T1000 (cell line): ENCODE measurements around the gene VSTM2L.

Experiments
- DNase-seq: peaks from one replicate; lab custom pipeline; 2025; ENCODE audit warnings: mixed read lengths; lab: John Stamatoyannopoulos, UW

Gene VSTM2L

DNA sequence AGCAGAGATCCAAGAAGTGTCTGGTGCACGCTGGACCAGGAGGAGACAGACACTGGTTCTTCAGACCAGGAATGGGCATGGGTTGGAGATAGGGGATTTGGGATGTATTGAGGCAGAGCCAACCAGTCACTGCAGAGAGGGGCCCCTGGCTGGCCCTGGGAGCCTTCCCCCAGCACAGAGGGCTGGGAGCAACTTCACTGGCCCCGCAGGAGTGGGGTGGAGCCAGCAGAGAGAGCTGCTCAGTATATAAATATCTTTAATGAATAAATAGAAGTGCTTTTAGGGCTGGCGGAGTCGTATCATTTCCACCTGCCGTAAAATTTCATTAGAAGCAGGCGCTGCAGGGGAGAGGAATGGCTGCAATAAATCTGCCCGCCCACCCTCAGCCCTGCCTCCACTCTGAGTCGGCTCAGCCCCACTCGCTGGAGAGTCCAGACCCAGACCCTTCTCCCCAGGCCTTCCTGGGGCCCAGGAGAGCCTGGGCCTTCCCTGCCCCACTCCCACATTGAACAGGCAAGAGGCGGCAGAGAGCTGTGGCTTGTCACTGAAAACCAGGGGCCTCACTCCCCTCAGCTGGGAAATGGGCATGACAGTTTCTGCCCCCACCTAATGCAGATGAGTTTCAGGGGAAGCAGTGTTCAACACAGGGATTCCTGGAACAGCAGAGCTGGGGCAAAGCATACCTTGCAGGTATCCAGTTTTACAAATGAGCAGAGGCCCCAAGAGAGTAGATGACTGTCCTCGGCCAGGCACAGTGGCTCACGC, 23.9 kb upstream of the VSTM2L start:
- DNase-seq = no peak

DNA sequence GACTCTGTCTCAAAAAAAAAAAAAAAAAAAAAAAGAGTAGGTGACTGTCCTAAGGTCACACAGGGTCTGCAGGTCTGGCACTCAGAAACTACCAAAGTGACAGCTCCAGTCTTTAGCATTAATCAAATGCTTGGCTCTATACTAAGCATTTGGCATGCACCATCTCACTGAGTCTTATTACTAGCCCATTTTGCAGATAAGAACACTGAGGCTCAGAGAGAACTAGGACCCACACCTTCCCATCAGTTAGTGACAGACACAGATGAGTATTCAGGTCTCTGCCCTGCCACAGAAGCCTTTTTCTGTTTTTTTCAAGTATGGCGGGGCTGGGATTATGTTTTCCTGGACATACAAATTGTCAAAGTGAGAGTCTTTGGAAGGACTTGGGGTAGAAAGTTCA, 23.1 kb upstream of the VSTM2L start:
- DNase-seq = no peak

DNA sequence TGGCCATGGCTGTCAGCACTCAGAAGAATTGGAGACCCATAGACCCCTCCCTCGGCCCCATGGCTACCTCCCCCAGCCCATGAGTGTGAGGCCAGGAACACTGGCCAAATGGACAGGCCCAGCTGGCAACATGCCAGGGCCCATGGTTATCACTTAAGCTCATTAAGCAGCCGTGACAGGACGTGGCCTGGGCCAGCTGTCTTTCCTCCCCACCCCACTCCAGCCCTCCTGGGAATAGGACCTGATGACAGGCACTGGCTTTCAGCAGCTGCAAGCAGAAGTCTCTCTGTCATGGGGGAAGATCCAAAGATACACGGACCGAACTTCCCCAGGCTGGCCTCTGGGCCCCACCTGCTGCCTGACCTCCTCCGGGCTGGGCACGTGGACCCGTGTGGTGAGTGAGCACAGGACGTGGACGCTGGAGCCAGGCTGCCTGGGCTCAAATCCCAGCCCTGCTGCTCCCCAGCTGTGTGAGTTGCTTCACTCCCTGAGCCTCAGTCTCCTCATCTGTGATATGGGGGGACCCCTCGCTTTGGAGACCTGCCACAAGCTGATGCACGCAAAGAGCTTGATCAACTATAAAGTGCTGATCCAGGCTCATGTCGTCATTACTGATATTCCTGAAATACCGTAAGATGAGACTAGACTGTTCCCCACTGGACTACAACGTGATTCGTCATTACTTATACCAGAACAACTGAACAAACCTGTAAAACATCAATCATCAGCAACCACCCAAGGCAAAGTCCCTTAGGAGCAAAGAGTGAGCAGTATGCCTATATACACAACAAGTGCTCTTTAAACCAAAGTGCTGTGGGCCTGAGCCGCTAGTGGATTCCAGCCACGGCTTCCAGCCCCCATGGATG, 22.0 kb upstream of the VSTM2L start:
- DNase-seq = no peak

DNA sequence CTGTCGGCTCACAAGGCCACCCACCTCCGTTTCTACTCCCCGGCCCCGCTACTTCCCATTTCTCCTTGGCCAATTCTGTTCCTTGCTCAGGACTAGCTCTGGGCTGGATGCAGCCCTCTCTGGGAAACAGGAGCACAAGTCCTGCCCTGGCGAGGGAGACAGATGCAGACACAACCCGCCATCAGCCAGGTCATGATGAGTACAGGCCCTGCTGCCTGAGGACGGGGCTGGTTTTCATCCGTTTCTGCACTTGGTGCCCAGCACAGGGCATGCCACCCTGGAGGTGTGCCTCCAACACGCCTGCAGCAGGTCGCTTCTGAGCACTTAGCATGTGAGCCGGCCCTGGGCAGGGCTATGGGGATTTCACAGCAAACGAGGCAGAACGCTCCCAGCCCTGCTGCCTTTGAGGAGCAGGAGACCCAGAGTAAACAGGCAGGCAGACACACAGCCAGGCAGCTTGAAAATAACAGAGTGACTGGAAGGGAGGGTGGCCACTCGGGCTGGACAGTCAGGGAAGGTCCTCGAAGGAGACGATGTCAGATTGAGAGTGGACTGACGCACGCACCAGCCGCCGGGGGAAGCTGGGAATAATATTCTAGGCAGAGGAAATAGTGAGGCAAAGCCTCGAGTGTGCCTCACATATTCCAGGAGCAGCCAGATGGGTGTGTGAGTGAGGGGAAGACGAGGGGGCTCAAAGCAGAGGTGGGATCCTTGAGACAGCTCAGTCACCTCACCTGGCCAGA, 21.2 kb upstream of the VSTM2L start:
- DNase-seq = no peak

DNA sequence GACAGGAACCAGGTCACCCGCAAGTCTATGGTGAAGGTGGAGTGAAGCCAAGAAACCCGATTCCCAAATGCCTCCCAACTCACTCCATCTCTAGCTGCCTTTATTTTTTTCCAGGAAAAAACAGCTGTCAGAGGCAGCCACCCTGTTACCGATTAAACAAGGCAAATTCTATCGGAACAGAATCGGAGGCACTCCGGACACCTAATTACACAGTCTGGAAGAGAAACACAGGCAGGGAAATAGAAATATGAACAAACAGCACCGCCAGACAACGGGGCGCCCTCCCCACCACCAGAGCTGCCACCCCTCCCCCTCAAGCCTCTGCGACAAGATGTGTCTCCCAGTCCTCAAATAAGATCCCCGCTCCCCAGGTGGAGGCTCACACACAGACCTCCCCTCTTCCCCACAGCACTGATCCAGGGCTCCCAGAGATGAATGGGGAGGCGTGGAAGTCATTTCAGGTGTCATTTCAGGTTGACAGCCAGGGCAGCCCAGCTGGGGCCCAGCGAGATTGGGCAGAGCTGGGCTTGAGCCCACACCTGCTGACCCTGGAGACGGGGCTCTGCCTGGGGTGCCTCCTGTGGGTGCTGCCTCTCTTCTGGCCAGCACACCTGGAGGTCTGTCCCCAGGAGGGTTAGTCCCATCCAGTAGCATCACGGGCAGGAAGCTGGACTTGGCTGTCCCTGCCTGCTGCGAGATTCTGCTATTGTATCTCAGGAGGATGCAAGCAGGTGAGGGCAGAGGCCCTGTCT, 19.8 kb upstream of the VSTM2L start:
- DNase-seq = no peak

DNA sequence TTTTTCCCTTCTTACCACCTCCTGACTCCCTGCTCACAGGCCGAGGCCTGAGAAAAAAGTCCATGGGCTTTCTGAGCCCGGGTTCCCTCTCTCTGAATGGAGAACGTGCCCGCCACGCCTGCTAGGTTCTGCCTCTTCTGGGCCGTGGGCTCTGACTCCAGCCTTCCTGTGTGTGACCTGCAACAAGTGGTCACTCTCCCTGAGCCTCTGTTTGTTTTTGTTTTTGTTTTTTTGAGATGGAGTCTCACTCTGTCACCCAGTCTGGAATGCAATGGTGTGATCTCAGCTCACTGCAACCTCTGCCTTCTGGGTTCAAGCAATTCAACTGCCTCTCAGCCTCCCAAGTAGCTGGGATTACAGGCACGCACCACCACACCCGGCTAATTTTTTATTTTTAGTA, 17.9 kb upstream of the VSTM2L start:
- no peak for DNase-seq

DNA sequence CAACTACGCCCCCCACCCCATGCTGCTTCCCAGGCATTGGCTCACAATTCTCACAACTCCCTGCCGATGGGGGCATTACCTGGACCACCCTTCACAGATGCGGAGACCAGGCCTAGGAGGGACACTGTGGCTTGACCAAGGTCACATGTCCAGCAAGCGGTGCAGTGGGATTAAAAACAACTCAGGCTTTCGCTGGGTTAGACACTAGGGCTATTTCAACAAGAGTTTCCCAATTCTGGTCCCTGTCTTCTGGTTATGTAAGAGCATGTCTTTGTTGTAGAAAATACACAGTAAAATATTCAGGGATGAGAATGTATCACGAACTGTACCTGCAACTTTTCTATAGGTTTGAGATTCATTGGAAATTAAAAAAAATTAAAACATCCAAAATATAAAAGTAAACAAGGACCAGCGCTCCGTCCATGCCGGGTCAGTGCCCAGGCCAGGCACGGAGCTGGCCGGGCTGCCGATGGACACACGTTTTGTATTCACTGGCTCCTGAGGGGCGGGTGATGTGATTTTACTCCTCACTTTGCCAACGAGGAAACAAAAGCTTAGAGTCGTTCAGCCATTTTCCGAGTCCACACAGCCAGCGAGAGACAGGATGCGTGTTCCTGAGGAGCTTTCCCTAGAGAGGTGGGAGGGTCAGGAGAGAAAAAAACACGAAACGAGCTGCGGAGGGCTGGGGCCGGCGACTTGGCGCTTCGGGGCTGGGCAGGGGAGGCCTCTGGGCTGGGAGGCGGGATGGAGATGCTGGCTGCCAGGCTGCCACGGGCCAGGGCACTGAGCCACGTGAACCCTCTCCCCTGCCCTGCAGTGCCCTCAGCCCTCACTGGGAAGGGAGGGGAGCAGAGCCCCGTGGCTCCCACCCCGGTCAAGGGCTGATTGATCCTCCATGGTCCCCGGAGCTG, 17.1 kb upstream of the VSTM2L start:
- DNase-seq = no peak

DNA sequence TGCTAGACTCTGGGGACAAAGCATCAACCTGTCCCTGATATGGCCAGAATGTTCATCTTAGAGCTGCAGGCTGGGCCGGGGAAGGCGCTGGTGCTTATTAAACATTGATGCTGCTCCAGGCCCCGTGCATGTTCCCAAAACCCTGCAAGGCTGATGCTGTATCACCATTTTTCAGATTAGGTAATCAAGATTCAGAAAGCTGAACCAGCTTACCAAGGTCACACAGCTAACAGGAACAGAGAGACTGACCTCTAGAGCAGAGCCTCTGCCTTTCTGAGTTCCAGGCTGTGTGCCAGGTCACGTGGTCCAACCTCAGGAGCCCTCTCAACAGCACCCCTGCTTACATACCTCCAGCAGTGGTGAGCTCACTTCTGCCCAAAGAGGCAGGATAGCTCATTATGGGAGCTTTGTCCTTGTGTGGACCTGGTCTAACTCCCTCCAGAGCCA, 16.1 kb upstream of the VSTM2L start:
- DNase-seq = no peak

DNA sequence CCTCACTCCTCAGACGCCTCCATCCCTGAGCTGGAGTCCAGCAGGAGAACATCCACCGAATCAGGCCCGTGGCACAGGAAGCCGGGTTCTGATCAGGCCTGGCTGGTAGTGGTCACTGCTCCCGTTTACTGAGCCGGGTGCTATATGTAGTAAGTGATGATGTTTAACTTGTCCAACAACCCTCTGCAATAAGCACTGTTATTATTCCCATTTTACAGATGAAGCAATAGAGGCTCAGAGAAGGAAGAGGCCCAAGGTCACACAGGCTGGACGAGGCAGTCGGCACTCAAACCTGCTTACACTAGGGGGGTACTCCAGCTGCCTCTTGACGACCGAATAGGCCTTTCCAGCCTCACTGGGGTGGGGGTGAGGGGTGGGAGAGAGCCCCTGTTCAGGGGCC, 14.3 kb upstream of the VSTM2L start:
- DNase-seq = no peak

DNA sequence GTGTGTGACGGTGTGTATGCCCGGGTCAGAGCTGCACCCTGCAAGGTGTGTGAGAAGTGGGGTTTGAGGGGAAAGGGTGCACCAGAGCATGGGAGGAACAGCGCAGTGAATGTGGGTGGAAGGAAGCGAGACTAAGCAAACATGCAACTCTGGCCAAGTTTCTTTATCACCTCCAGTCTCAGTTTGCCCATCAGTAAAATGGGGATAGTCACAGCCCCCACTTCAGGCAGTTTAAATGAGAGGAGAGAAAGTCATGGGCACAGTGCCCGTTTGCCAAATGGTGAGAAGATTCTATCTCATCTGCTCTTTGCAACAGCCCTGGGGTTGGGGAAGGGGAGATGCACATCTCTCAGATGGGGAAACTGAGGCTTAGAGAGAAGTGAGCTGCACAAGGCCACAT, 12.8 kb upstream of the VSTM2L start:
- DNase-seq = no peak

DNA sequence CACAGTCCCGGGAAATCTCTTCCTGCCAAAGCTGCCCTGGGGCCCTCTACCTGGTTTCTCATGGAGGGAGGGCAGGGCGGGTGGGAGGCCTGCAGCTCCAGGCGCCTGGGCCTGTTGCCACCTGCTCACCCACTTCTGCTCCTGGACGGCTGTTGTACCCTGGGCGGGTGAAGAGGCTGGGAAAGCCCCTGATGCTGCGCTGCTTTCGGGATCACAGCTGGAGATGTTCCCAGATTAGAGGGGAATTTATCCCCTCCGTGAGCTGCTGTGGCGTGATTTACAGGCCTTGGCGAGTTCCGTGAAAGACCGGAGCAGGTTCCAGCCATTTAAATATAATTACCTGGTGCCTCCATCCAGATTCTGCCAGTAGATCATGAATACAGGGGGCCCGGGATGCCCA, 12.3 kb upstream of the VSTM2L start:
- DNase-seq = no peak

DNA sequence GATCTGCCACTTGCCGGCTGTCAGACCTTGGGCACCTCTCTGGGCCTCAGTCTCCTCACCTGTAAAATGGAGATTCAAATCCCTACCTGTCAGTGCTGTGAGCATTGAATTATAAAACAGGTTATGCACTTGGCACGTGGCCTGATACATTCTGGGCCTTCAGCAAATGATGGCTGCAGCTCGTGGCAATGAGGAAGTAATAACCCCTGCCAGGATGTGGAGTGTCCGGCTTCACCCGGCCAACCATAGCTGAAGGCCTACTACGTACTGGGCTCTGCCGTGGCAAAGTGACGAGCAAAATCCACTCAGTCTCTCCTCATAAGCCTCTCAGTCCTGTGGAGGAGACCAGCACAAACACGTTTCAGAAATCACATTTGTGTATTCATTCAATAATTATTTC, 10.9 kb upstream of the VSTM2L start:
- no peak for DNase-seq

DNA sequence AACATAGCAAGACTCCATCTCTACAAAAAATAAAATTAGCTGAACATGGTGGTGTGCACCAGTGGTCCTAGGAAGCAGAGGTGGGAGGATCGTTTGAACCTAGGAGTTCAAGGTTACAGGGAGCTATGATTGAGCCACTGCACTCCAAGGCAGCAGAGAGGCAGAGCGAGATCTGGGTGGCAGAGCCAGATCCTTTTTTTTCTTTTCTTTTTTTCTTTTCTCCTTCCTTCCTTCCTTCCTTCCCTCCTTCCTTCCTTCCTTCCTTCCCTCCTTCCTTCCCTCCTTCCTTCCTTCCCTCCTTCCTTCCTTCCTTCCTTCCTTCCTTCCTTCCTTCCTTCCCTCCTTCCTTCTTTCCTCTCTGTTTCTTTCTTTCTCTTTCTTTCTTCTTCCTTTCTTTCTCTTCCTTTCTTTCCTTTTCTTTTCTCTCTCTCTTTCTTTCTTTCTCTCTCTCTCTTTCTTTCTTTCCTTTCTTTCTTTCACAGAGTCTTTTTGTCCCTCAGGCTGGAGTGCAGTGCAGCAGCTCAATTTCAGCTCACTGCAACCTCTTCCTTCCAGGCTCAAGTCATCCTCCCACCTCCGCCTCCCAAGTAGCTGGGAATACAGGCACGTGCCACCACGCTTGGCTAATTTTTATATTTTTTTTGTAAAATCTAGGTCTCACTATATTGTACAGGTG, 9.2 kb upstream of the VSTM2L start:
- DNase-seq = no peak

DNA sequence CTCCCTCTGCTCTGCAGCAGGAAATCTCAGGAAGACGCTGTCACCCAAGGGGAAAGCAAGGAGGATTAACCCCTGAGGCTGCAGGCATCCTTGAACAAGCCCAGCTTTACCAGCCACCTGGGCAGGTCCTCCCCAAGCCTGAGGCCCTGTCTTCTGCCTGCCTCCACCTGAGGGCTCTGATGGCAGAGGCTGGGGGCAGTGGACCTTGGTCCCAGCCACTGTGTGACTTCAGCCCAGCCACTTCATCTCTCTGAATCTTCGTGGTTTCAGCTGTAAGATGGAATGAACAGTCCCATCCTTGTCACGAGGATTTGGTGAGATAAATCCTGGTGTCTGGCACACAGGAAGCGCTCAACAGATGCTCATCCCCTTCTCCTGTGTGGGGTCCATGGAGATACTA, 8.5 kb upstream of the VSTM2L start:
- no peak for DNase-seq

DNA sequence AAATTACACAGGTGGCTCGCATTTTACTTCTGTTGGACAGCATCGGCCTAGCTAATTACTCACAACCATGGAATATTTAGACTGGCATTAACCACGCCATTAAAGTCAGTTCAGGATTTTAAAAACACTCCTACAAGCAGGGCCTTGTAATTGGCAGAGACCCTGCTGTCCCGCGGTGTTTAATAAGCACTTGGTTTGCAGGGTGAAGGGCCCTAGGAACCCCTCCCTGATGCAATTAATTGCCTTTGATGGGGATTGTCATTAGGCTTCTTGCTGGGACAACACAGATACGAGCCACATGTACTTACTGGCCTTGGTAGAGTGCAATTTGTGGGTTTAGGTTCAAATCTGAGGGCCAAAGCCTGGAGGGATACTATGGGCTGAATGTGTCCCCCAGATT, 7.8 kb upstream of the VSTM2L start:
- DNase-seq = no peak

DNA sequence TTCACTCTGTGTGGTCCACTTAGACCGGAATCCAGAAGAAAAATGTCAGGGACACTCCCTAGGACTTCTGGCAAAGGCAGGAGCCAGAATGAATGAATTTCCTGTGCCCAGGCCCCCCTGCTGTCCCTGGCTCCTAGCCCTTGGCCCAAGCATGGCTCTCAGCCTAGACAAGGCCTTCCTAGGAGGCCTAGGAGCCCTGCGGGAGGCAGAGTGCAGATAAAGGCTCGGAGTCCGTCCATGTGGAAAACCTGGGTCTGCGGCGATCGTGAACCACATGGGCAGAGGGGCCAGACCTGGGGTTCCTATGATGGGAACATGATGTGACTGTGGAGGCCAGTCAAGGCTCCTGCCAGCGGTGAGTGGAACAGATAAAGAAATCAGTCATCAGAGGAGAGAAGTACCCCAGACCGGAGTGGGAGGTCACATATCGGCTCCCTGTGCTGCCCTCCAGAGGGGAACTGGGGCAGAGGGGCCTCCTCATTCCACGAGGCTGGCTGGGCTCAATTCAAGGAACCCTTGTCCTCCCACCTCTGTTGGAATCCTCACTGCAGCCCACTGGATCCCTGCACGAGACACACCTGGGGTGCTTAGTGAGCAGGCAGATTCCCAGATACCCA, 5.9 kb upstream of the VSTM2L start:
- no peak for DNase-seq

DNA sequence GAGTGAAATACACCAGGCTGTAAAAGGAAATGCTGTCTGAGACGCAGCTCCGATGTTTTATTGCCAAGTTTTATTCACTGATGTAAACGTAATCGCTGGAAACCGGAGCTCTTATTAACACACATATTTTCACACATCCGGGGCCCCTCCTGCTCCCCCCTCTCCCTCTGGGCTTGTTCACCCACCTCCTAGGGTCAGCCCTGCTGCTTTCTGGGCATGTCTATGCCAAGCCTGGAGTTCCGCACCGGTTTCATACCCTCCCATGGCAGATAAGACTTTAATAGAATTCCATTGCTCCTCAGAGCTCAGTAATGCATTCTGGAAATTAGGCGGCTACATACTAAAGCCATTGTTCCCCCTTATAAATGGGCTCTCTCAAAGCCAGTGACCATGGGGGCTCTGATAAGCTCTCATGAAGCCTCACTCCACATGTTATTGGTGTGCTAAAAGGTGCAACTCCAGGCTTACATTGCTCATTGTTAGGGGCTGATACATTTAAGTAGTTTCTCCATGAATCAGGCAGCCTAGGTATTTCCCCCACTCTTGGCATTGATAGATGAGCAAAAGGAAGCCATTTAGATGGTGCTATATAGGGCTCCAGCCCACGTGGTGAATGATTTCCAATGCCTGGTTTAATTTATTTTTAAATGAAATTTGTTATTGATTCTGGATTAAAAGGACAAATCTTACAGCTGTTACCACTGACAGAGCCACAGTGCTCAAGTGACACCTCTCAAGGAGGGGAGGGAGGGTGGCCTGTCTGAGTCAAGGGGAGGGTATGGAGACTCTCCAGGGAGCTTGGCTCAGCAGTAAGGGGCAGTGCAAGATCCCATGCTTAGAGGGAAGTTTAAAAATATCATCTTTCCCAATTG, 4.5 kb upstream of the VSTM2L start:
- no peak for DNase-seq

DNA sequence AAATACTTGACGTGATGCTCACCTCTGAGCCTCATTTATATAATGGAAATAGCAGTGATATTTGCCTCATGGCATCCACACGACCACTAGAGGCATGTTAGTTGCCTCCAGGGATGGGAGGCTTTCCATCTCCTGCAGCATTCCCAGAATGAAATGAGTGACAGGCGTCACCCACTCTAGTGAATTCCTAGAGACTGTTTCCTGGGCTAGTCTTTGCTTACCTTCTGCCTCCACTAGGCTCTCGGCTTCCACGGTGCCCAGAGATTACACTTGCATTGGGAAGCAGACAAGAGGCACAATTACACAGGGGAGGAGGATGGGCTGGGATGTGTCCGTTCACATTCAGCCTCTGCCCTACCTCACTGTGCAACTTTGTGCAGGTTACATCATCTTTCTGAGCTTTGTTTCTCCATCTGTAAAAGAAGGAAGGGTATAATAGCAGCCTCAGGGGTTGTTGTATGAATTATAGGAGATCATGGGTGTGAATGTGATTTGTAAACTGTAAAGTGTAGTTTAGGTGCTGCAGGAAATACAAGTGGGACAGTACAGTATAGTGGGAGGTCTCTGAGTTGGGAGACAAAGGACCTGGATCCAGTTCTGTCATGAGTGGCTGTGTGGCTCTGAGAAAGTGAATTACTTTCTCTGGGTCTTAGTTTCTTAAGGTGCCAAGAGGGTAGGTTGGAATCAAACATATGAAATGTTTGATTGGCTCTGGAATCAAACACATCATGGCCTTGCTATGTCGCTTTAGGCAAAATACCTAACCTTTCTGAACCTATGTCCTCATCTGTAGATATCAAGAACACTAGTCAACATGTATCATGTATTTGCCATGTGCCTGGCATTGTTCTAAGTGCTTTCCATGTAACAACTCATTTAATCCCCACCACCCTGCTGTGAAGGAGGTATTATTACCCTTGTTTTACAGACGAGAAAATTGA, 3.6 kb upstream of the VSTM2L start:
- no peak for DNase-seq
